SK-N-SH treated with all-trans-retinoic acid at 6 μM for 48 hours (cell line): ENCODE measurements around the gene NUP43.

Experiments
- ARNTL ChIP-seq: fragments of 450-650 bp; formaldehyde crosslinking; IDR thresholded peaks from 2 replicates; pipeline ENCODE4 v1.5.0; 2020; ENCODE audit warnings: low read depth, mild to moderate bottlenecking, moderate library complexity, borderline replicate concordance
- CREB5 ChIP-seq: fragments of 250-450 bp; sonication (Bioruptor Pico); IDR thresholded peaks from 2 replicates; pipeline ENCODE4 v1.5.1; 2020; ENCODE audit warnings: low read depth, mild to moderate bottlenecking, moderate library complexity
- CSDC2 ChIP-seq: fragments of 250-450 bp; sonication (Bioruptor Pico); IDR thresholded peaks from 2 replicates; pipeline ENCODE4 v1.5.0; 2020; ENCODE audit warnings: mild to moderate bottlenecking, moderate library complexity
- CSRNP3 ChIP-seq: fragments of 250-450 bp; sonication (Bioruptor Pico); IDR thresholded peaks from 2 replicates; pipeline ENCODE4 v1.5.1; 2021; ENCODE audit warnings: mild to moderate bottlenecking, moderate library complexity
- PATZ1 ChIP-seq: fragments of 250-450 bp; sonication (Bioruptor Pico); IDR thresholded peaks from 2 replicates; pipeline ENCODE4 v1.8.0; 2020; ENCODE audit warnings: mild to moderate bottlenecking, moderate library complexity, borderline replicate concordance
- PPARA ChIP-seq: fragments of 250-450 bp; sonication (Bioruptor Pico); IDR thresholded peaks from 2 replicates; pipeline ENCODE4 v1.5.0; 2020; ENCODE audit warnings: mild to moderate bottlenecking, borderline replicate concordance
- RARB ChIP-seq: fragments of 250-450 bp; sonication (Bioruptor Pico); IDR thresholded peaks from 2 replicates; pipeline ENCODE4 v1.8.0; 2021; ENCODE audit warnings: mild to moderate bottlenecking, moderate library complexity
- TCF4 ChIP-seq: fragments of 250-450 bp; sonication (Bioruptor Pico); IDR thresholded peaks from 2 replicates; pipeline ENCODE4 v1.8.0; 2021; ENCODE audit warnings: mild to moderate bottlenecking, moderate library complexity, borderline replicate concordance
- TOX ChIP-seq: fragments of 250-450 bp; sonication (Bioruptor Pico); IDR thresholded peaks from 2 replicates; pipeline ENCODE4 v1.8.0; 2021; ENCODE audit warnings: mild to moderate bottlenecking, moderate library complexity, borderline replicate concordance
- TSHZ2 ChIP-seq: fragments of 250-450 bp; sonication (Bioruptor Pico); IDR thresholded peaks from 2 replicates; pipeline ENCODE4 v1.5.0; 2020; ENCODE audit warnings: mild to moderate bottlenecking, moderate library complexity
- ZC3H10 ChIP-seq: fragments of 250-450 bp; sonication (Bioruptor Pico); IDR thresholded peaks from 2 replicates; pipeline ENCODE4 v1.5.1; 2021; ENCODE audit warnings: mild to moderate bottlenecking, moderate library complexity
- ZFP3 ChIP-seq: fragments of 250-450 bp; sonication (Bioruptor Pico); IDR thresholded peaks from 2 replicates; pipeline ENCODE4 v1.5.0; 2020; ENCODE audit warnings: mild to moderate bottlenecking, moderate library complexity
- ZNF8 ChIP-seq: fragments of 450-650 bp; formaldehyde crosslinking; IDR thresholded peaks from 2 replicates; pipeline ENCODE4 v1.5.0; 2020; ENCODE audit warnings: mild to moderate bottlenecking, moderate library complexity

- TF ChIP-seq PATZ1 (CRISPR knock-in tag) (no peak), ZFP3 (no peak), ZNF8 (CRISPR knock-in tag) (no peak), RARB (CRISPR knock-in tag) (no peak), CSDC2 (CRISPR knock-in tag) (no peak), ARNTL (CRISPR knock-in tag) (no peak), TOX (no peak), CREB5 (CRISPR knock-in tag) (no peak), CSRNP3 (CRISPR knock-in tag) (no peak), TCF4 (CRISPR knock-in tag) (no peak), PPARA (CRISPR knock-in tag) (no peak), TSHZ2 (CRISPR knock-in tag) (no peak), ZC3H10 (CRISPR knock-in tag) (no peak)
These were observed 30.0 kb downstream of the NUP43 start for GRCh38 chr6:149716181-149716963.
